Measurements from ENCODE around the gene IFT81.

DNA sequence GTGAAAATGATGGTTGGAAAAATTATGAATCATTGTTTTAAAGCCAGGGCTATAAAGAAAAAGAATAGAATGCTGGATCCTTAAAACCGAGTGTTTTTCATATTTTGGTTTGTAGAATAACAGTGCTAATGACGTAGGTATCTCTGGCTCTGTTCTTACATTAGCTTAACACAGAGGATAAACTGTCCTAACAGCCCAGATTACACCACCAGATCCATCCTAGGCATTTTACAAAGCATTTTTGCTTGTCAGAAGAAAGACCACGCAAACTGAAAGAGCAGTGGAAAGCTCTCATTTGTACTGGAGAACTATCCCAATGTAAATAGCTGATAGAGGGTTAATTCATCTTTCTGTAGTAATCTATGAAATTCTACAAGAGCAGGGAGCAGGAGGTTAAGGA, 13.6 kb downstream of the IFT81 start:
- TF ChIP-seq, protein P1, sequence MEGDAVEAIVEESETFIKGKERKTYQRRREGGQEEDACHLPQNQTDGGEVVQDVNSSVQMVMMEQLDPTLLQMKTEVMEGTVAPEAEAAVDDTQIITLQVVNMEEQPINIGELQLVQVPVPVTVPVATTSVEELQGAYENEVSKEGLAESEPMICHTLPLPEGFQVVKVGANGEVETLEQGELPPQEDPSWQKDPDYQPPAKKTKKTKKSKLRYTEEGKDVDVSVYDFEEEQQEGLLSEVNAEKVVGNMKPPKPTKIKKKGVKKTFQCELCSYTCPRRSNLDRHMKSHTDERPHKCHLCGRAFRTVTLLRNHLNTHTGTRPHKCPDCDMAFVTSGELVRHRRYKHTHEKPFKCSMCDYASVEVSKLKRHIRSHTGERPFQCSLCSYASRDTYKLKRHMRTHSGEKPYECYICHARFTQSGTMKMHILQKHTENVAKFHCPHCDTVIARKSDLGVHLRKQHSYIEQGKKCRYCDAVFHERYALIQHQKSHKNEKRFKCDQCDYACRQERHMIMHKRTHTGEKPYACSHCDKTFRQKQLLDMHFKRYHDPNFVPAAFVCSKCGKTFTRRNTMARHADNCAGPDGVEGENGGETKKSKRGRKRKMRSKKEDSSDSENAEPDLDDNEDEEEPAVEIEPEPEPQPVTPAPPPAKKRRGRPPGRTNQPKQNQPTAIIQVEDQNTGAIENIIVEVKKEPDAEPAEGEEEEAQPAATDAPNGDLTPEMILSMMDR (IDR thresholded peaks at IDR 0.05; ENCODE audit: poor library complexity) = no peak
- TF ChIP-seq EZH2 (IDR thresholded peaks at IDR 0.05; ENCODE audit: borderline replicate concordance) = no peak
- TF ChIP-seq EZH2phosphoT487 (IDR thresholded peaks at IDR 0.05; ENCODE audit: low read depth, severe bottlenecking, unreplicated experiment) = no peak
